NCI-H2081 treated with DMSO at 0.1 percent for 48 hours (cell line): ENCODE results near the gene MRFAP1.
"Not testable (repeated sequence)": the region's sequence is repeated elsewhere in the genome, so short reads cannot be mapped to it uniquely, and the experiment has no call there.

Source experiments
- DNase-seq: peaks from one replicate; lab custom pipeline; 2025; lab: John Stamatoyannopoulos, UW

The MRFAP1 gene

GRCh38 chr4:6634746-6635145 lies 5.7 kb upstream of the MRFAP1 start:
- no peak for DNase-seq

- no peak for DNase-seq
These were observed 1.3 kb upstream of the MRFAP1 start for GRCh38 chr4:6639137-6639680.

GRCh38 chr4:6641164-6641970 lies 882 bp downstream of the MRFAP1 start:
- DNase-seq: no peak

GRCh38 chr4:6641971-6642320 lies 1.5 kb downstream of the MRFAP1 start:
- DNase-seq: no peak

GRCh38 chr4:6643141-6643847 lies 2.8 kb downstream of the MRFAP1 start:
- no peak for DNase-seq

- no peak for DNase-seq
These were observed 4.5 kb downstream of the MRFAP1 start for GRCh38 chr4:6644792-6645530.

- no peak for DNase-seq
These were observed 6.7 kb downstream of the MRFAP1 start for GRCh38 chr4:6647169-6647568.

GRCh38 chr4:6647582-6648230 lies 7.2 kb downstream of the MRFAP1 start:
- no peak for DNase-seq

GRCh38 chr4:6649216-6649615 lies 8.7 kb downstream of the MRFAP1 start:
- DNase-seq: no peak

GRCh38 chr4:6654211-6654610 lies 13.7 kb downstream of the MRFAP1 start:
- DNase-seq: not testable (repeated sequence)

- not testable (repeated sequence) for DNase-seq
These were observed 14.8 kb downstream of the MRFAP1 start for GRCh38 chr4:6655291-6655690.

- DNase-seq: no peak
These were observed 15.4 kb downstream of the MRFAP1 start for GRCh38 chr4:6655924-6656323.

GRCh38 chr4:6657242-6658208 lies 17.0 kb downstream of the MRFAP1 start:
- DNase-seq: no peak

- no peak for DNase-seq
These were observed 17.7 kb downstream of the MRFAP1 start for GRCh38 chr4:6658209-6658595.

- DNase-seq: no peak
These were observed 18.2 kb downstream of the MRFAP1 start for GRCh38 chr4:6658597-6659075.

- no peak for DNase-seq
These were observed 19.4 kb downstream of the MRFAP1 start for GRCh38 chr4:6659897-6660296.

- DNase-seq: no peak
These were observed 19.9 kb downstream of the MRFAP1 start for GRCh38 chr4:6660430-6660829.

GRCh38 chr4:6662591-6662990 lies 22.1 kb downstream of the MRFAP1 start:
- DNase-seq: no peak

- no peak for DNase-seq
These were observed 23.3 kb downstream of the MRFAP1 start for GRCh38 chr4:6663596-6664393.

GRCh38 chr4:6665320-6665654 lies 24.8 kb downstream of the MRFAP1 start:
- DNase-seq: no peak
